ENCODE data around the gene HECW1. TPM values are rescaled to one million over a fixed set of nuclear protein-coding genes. Genes with fewer than 3 reads are reported as not detected.

Gene HECW1
- total and polyA plus RNA-seq, 2 experiments from 2014 or later: 2.0 to 4.8 TPM

GRCh38 chr7:43170571-43170970 is 58.1 kb downstream of the HECW1 start:
- no peak for TF ChIP-seq EZH2 (IDR thresholded peaks at IDR 0.05; ENCODE audit: insufficient read depth, poor library complexity, severe bottlenecking)
- no peak for TF ChIP-seq EZH2phosphoT487 (IDR thresholded peaks at IDR 0.05; ENCODE audit: insufficient read depth, low read depth)
- Histone ChIP-seq H3F3A (ENCODE audit: insufficient read depth) (peaks cover 3% of the 10 kb centered on the region), H3K27ac (no peak overlapping the region), H2AFZ (no peak overlapping the region), H3K4me2 (ENCODE audit: unreplicated experiment) (no peak overlapping the region), H3K36me3 (ENCODE audit: low read depth) (no peaks in the 10 kb centered on the region), H3K79me2 (ENCODE audit: insufficient read depth) (no peaks in the 10 kb centered on the region), H3K4me3 (no peak overlapping the region), H3K9me2 (ENCODE audit: insufficient read depth) (no peaks in the 10 kb centered on the region), H3K9me3 (ENCODE audit: low read depth) (no peaks in the 10 kb centered on the region), H3K9ac (no peak overlapping the region), H3K27me3 (replicated peaks; ENCODE audit: insufficient read depth) (no peaks in the 10 kb centered on the region), H3K4me1 (ENCODE audit: insufficient read depth) (peaks cover under 1% of the 10 kb centered on the region), H4K20me1 (ENCODE audit: insufficient read depth) (no peaks in the 10 kb centered on the region)
- WGBS, 2 experiments (ENCODE audit: low coverage in 1 of 2, low lambda C conversion rate in 2 of 2, missing lambda C conversion rate in 2 of 2): 60 to 64% methylated on average over 3 of the region's 3 CpGs
- no peak for DNase-seq
- in situ Hi-C loops (cut with MboI): no loop called here

- in situ Hi-C loops (cut with MboI): no loop called here
- no peak for DNase-seq
- H4K20me1 ChIP-seq (ENCODE audit: insufficient read depth): no peaks in the 10 kb centered on the region
- no peak for TF ChIP-seq EZH2 (IDR thresholded peaks at IDR 0.05; ENCODE audit: insufficient read depth, poor library complexity, severe bottlenecking)
- no peak for TF ChIP-seq EZH2phosphoT487 (IDR thresholded peaks at IDR 0.05; ENCODE audit: insufficient read depth, low read depth)
- no peak overlapping the region for H3K27ac ChIP-seq
- H3K9me3 ChIP-seq (ENCODE audit: low read depth): no peaks in the 10 kb centered on the region
- H3K4me3 ChIP-seq: no peak overlapping the region
- H3K9ac ChIP-seq: no peak overlapping the region
- H3F3A ChIP-seq (ENCODE audit: insufficient read depth): no peaks in the 10 kb centered on the region
- H3K4me2 ChIP-seq (ENCODE audit: unreplicated experiment): no peak overlapping the region
- H3K79me2 ChIP-seq (ENCODE audit: insufficient read depth): no peaks in the 10 kb centered on the region
- H3K36me3 ChIP-seq (ENCODE audit: low read depth): no peaks in the 10 kb centered on the region
- no peaks in the 10 kb centered on the region for H3K27me3 ChIP-seq (replicated peaks; ENCODE audit: insufficient read depth)
- WGBS, 2 experiments (ENCODE audit: low coverage in 1 of 2, low lambda C conversion rate in 2 of 2, missing lambda C conversion rate in 2 of 2): 88 to 97% methylated on average over 10 of the region's 10 CpGs
- H3K9me2 ChIP-seq (ENCODE audit: insufficient read depth): no peaks in the 10 kb centered on the region
- no peaks in the 10 kb centered on the region for H3K4me1 ChIP-seq (ENCODE audit: insufficient read depth)
- H2AFZ ChIP-seq: no peak overlapping the region
These were observed 63.2 kb downstream of the HECW1 start for GRCh38 chr7:43175570-43176200.

GRCh38 chr7:43179393-43179792 is 66.9 kb downstream of the HECW1 start:
- Histone ChIP-seq H2AFZ (no peak overlapping the region), H3K9me2 (ENCODE audit: insufficient read depth) (no peaks in the 10 kb centered on the region), H3F3A (ENCODE audit: insufficient read depth) (no peaks in the 10 kb centered on the region), H3K4me3 (no peak overlapping the region), H3K9ac (no peak overlapping the region), H3K79me2 (ENCODE audit: insufficient read depth) (no peaks in the 10 kb centered on the region), H3K27ac (no peak overlapping the region), H3K4me1 (ENCODE audit: insufficient read depth) (no peaks in the 10 kb centered on the region), H4K20me1 (ENCODE audit: insufficient read depth) (no peaks in the 10 kb centered on the region), H3K36me3 (ENCODE audit: low read depth) (no peaks in the 10 kb centered on the region), H3K9me3 (ENCODE audit: low read depth) (no peaks in the 10 kb centered on the region), H3K4me2 (ENCODE audit: unreplicated experiment) (no peak overlapping the region), H3K27me3 (replicated peaks; ENCODE audit: insufficient read depth) (no peaks in the 10 kb centered on the region)
- in situ Hi-C loops (cut with MboI): no loop called here
- no peak for TF ChIP-seq EZH2 (IDR thresholded peaks at IDR 0.05; ENCODE audit: insufficient read depth, poor library complexity, severe bottlenecking)
- TF ChIP-seq EZH2phosphoT487 (IDR thresholded peaks at IDR 0.05; ENCODE audit: insufficient read depth, low read depth): no peak
- DNase-seq: no peak
- WGBS, 2 experiments (ENCODE audit: low coverage in 1 of 2, low lambda C conversion rate in 2 of 2, missing lambda C conversion rate in 2 of 2): 36 to 44% methylated on average over 2 of the region's 2 CpGs

GRCh38 chr7:43192806-43193460 is 80.5 kb downstream of the HECW1 start:
- H4K20me1 ChIP-seq (ENCODE audit: insufficient read depth): no peaks in the 10 kb centered on the region
- H3F3A ChIP-seq (ENCODE audit: insufficient read depth): no peaks in the 10 kb centered on the region
- H3K36me3 ChIP-seq (ENCODE audit: low read depth): no peaks in the 10 kb centered on the region
- in situ Hi-C loops (cut with MboI): no loop called here
- H3K79me2 ChIP-seq (ENCODE audit: insufficient read depth): no peaks in the 10 kb centered on the region
- H3K9ac ChIP-seq: no peak overlapping the region
- no peaks in the 10 kb centered on the region for H3K9me2 ChIP-seq (ENCODE audit: insufficient read depth)
- H3K4me1 ChIP-seq (ENCODE audit: insufficient read depth): no peaks in the 10 kb centered on the region
- DNase-seq: no peak
- no peaks in the 10 kb centered on the region for H3K27me3 ChIP-seq (replicated peaks; ENCODE audit: insufficient read depth)
- 91 to 94% methylated on average over 7 of the region's 7 CpGs for WGBS, 2 experiments (ENCODE audit: low coverage in 1 of 2, low lambda C conversion rate in 2 of 2, missing lambda C conversion rate in 2 of 2)
- no peak for TF ChIP-seq EZH2 (IDR thresholded peaks at IDR 0.05; ENCODE audit: insufficient read depth, poor library complexity, severe bottlenecking)
- no peak for TF ChIP-seq EZH2phosphoT487 (IDR thresholded peaks at IDR 0.05; ENCODE audit: insufficient read depth, low read depth)
- no peak overlapping the region for H3K27ac ChIP-seq
- no peak overlapping the region for H3K4me2 ChIP-seq (ENCODE audit: unreplicated experiment)
- no peak overlapping the region for H2AFZ ChIP-seq
- no peak overlapping the region for H3K4me3 ChIP-seq
- no peaks in the 10 kb centered on the region for H3K9me3 ChIP-seq (ENCODE audit: low read depth)
